ENCODE results near the gene MED28. TPM values are rescaled to one million over a fixed set of nuclear protein-coding genes. Genes with fewer than 3 reads are reported as not detected.

Gene MED28
- total and polyA plus RNA-seq, 8 donors = 6.5 to 43.5 (median 14.0) TPM

DNA sequence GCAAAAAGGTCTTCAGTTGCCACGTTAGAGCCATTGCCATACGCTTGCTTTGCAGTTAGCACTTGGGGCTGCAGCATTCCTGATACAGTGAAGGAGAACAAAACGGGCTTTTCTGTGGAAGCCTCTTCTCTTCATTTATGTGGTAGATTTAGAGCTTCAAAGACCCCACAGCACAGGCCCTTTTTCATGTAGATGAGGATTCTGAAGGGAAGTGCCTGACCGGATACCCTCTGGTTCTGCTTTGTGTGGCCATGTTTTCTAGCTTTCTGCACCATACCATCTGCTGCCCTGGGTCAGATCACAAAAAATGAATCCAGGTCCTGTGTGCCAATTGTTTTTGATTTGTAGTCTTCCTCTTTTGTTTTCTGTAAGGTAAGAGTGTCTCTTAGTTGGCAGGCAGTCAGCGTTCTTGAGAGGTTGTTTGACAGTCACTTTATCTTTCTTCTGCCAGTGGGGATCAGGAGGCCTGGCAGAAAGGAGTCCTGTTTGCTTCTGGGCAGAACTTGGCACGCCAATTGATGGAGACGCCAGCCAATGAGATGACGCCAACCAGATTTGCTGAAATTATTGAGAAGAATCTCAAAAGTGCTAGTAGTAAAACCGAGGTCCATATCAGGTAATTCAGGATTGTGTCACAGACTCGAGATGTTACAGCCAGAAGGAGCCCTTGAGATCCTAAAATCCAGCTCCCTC lies 29.8 kb upstream of the MED28 start:
- Histone ChIP-seq H3K36me3 (peaks cover 71 to 96% (median 95%) of the 10 kb centered on the region in 4 donors), H3K27me3 (no peaks in the 10 kb centered on the region)
- WGBS, 5 donors = 81 to 89% (median 87%) methylated on average over 10 of the region's 10 CpGs

DNA sequence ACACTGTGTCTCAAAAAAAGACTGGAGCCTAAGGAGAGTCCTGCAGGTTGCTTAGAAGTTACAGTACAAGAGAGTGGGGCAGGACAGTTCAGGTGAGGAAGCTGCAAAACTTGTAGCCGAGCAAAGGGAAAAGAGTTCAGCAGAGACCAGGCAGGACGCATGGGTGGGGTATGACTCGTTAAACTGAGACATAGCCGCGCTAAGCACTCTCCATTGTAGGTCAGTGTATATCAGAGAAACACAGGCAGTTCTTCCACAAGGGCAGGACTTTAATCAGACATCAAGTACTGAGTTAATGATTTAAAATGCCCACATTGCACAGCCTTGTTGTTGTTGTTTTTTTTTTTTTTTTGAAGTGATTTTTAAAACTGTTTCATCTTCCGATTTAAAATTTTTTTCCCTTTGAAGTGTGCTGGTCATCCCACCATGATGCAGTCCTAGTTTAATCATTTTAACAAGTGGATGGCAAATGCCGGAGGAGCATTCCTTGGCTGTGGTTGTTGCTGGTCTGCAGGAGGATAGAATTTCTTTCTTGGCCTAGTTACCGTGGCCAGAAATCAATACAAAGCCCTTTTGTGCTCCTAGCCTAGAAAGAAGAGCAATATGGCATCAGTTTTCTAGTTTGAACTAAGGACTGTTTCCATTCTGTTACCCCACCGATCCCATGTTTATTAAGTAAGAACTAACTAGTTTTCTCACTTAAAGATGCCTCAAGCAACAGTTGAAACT lies 27.2 kb upstream of the MED28 start:
- H3K9me3 ChIP-seq = no peaks in the 10 kb centered on the region
- DNase-seq = no peak
- no peak for TF ChIP-seq POLR2AphosphoS5 (IDR thresholded peaks at IDR 0.05)
- TF ChIP-seq EP300 (IDR thresholded peaks at IDR 0.05) = no peak
- TF ChIP-seq, protein P1, sequence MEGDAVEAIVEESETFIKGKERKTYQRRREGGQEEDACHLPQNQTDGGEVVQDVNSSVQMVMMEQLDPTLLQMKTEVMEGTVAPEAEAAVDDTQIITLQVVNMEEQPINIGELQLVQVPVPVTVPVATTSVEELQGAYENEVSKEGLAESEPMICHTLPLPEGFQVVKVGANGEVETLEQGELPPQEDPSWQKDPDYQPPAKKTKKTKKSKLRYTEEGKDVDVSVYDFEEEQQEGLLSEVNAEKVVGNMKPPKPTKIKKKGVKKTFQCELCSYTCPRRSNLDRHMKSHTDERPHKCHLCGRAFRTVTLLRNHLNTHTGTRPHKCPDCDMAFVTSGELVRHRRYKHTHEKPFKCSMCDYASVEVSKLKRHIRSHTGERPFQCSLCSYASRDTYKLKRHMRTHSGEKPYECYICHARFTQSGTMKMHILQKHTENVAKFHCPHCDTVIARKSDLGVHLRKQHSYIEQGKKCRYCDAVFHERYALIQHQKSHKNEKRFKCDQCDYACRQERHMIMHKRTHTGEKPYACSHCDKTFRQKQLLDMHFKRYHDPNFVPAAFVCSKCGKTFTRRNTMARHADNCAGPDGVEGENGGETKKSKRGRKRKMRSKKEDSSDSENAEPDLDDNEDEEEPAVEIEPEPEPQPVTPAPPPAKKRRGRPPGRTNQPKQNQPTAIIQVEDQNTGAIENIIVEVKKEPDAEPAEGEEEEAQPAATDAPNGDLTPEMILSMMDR (IDR thresholded peaks at IDR 0.05) = no peak
- no peak for TF ChIP-seq POLR2A (IDR thresholded peaks at IDR 0.05)
- intact Hi-C loops (cut with DNase I; ENCODE audit: low total_unique reads) = no loop called here
- 86 to 94% (median 91%) methylated on average over 9 of the region's 9 CpGs for WGBS, 5 donors
- H3K4me1 ChIP-seq = no peaks in the 10 kb centered on the region
- no peak overlapping the region for H3K4me3 ChIP-seq
- no peaks in the 10 kb centered on the region for H3K27me3 ChIP-seq
- H3K36me3 ChIP-seq = peaks cover 85 to 100% (median 100%) of the 10 kb centered on the region in 4 donors
- H3K27ac ChIP-seq = no peak overlapping the region

More for the DNA sequence above, 29.8 kb upstream of the MED28 start:
- TF ChIP-seq POLR2A (IDR thresholded peaks at IDR 0.05) = no peak
- no peak for TF ChIP-seq POLR2AphosphoS5 (IDR thresholded peaks at IDR 0.05)
- TF ChIP-seq, protein P1 (IDR thresholded peaks at IDR 0.05) = no peak
- no peak for TF ChIP-seq EP300 (IDR thresholded peaks at IDR 0.05)
- no peak overlapping the region for H3K4me3 ChIP-seq
- intact Hi-C loops (cut with DNase I; ENCODE audit: low total_unique reads) = loop anchor here (5.0 kb wide), 1 partner anchor 33 kb away; no protein-coding TSS in a partner anchor
- H3K9me3 ChIP-seq = no peaks in the 10 kb centered on the region
- H3K4me1 ChIP-seq = peaks cover 0 to 13% (median 7%) of the 10 kb centered on the region in 4 donors
- no peak overlapping the region for H3K27ac ChIP-seq
- DNase-seq = no peak

DNA sequence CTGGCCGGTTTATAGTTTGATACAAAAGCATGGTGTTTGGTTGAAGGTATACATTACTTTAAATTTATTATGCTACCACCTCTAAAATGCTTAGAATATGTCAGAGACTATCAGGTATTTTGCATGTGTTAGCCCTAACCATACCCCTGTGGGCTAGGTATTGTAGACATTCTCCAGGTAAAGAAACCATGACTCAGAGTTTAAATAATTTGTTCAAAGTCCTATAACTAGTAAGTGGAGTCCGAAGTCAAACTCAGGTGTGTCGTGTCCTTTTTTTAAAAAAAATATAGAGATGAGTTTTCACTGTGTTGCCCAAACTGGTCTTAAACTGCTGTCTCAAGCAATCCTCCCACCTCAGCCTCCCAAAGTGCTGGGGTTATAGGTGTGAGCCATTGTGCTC lies 25.1 kb upstream of the MED28 start:
- Histone ChIP-seq H3K27ac (no peak overlapping the region), H3K4me1 (no peaks in the 10 kb centered on the region), H3K27me3 (no peaks in the 10 kb centered on the region), H3K9me3 (no peaks in the 10 kb centered on the region), H3K36me3 (peaks cover 74 to 100% (median 100%) of the 10 kb centered on the region in 4 donors), H3K4me3 (no peak overlapping the region)
- intact Hi-C loops (cut with DNase I; ENCODE audit: low total_unique reads) = no loop called here
- no peak for TF ChIP-seq POLR2AphosphoS5 (IDR thresholded peaks at IDR 0.05)
- TF ChIP-seq, protein P1 (IDR thresholded peaks at IDR 0.05) = no peak
- TF ChIP-seq POLR2A (IDR thresholded peaks at IDR 0.05) = no peak
- TF ChIP-seq EP300 (IDR thresholded peaks at IDR 0.05) = no peak
- WGBS, 5 donors = 81 to 92% (median 89%) methylated on average over 3 of the region's 3 CpGs
- DNase-seq = no peak

DNA sequence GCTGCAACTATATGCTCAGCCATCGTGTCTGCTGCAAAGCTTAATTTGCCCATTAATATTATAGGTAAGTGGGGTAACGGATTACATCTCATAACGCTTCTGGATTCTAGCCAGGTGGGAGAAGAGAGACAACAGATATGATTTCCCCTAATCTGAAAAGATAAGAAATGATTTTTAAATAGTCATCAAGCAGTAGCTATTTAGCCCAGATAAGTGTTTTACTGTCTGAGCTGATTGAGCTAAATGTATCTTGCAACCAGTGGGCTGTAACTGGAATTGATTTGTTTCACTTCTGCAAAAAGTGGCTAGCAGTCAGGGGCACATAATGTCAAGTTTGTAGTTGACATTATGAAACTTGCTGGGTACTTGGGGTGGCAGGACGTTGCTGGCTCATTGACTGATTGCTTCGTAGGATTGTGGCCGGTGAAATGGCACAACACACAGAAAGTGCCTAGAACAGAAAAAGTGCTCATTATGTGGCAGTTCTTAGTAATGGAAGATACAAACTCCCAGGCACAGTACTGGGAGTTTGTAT lies 18.9 kb upstream of the MED28 start:
- DNase-seq = peak in 1 of 2 donors; percentile 24
- Histone ChIP-seq H3K4me3 (no peak overlapping the region), H3K36me3 (peaks cover 68 to 100% (median 100%) of the 10 kb centered on the region in 4 donors), H3K4me1 (no peaks in the 10 kb centered on the region), H3K27me3 (no peaks in the 10 kb centered on the region), H3K9me3 (no peaks in the 10 kb centered on the region), H3K27ac (no peak overlapping the region)
- 79 to 90% (median 83%) methylated on average over 6 of the region's 6 CpGs for WGBS, 5 donors
- intact Hi-C loops (cut with DNase I; ENCODE audit: low total_unique reads) = no loop called here
- TF ChIP-seq EP300 (IDR thresholded peaks at IDR 0.05) = no peak
- TF ChIP-seq, protein P1 (IDR thresholded peaks at IDR 0.05) = no peak
- TF ChIP-seq POLR2AphosphoS5 (IDR thresholded peaks at IDR 0.05) = no peak
- no peak for TF ChIP-seq POLR2A (IDR thresholded peaks at IDR 0.05)

All from stomach (tissue), 9 donors.